ENCODE measurements around the gene SEMA4F. TPM values are rescaled to one million over a fixed set of nuclear protein-coding genes. Genes with fewer than 3 reads are reported as not detected.

Gene SEMA4F
- total RNA-seq, 2 experiments from 2014 or later = 6.8 to 7.3 TPM

- no peak overlapping the region for H3K4me3 Mint-ChIP-seq
- no peaks in the 10 kb centered on the region for H3K27me3 ChIP-seq (ENCODE audit: control insufficient read depth in 1 of 2, insufficient read depth in 2 of 2, low read length in 2 of 2)
- no peak overlapping the region for H3K27ac ChIP-seq (ENCODE audit: low read depth in 1 of 2, low read length in 2 of 2)
- no peaks in the 10 kb centered on the region for H3K9me3 Mint-ChIP-seq
- H3K27me3 Mint-ChIP-seq = no peaks in the 10 kb centered on the region
- ATAC-seq (ENCODE audit: poor library complexity) (no peak), DNase-seq (no peak)
- no peaks in the 10 kb centered on the region for H3K36me3 ChIP-seq (ENCODE audit: insufficient read depth, low read length)
- no peak overlapping the region for H3K27ac Mint-ChIP-seq
- peaks cover 3% of the 10 kb centered on the region for H3K36me3 Mint-ChIP-seq (ENCODE audit: low read depth)
- no peak for TF ChIP-seq CTCF (IDR thresholded peaks at IDR 0.05)
- no peaks in the 10 kb centered on the region for H3K4me1 Mint-ChIP-seq (ENCODE audit: low read depth)
- H3K4me1 ChIP-seq (ENCODE audit: insufficient read depth, low read length) = no peaks in the 10 kb centered on the region
- intact Hi-C loops (cut with DNase I, micrococcal nuclease) = loop anchor here (5.0 to 10.0 kb wide), 3 partner anchors 709 to 932 kb away; no protein-coding TSS in a partner anchor
- H3K9me3 ChIP-seq (ENCODE audit: control insufficient read depth in 1 of 2, insufficient read depth in 1 of 2, low read length in 2 of 2) = no peaks in the 10 kb centered on the region
- CTCF ChIA-PET = no interaction called here
- H3K4me3 ChIP-seq (ENCODE audit: low read length) = no peak overlapping the region
- POLR2A ChIA-PET = no interaction called here
These were observed 39.2 kb downstream of the SEMA4F start for GRCh38 chr2:74693213-74693612.

GRCh38 chr2:74693668-74694067 lies 39.6 kb downstream of the SEMA4F start:
- H3K27ac Mint-ChIP-seq = no peak overlapping the region
- H3K9me3 Mint-ChIP-seq = no peaks in the 10 kb centered on the region
- Histone ChIP-seq H3K27ac (ENCODE audit: low read depth in 1 of 2, low read length in 2 of 2) (no peak overlapping the region), H3K36me3 (ENCODE audit: insufficient read depth, low read length) (no peaks in the 10 kb centered on the region), H3K9me3 (ENCODE audit: control insufficient read depth in 1 of 2, insufficient read depth in 1 of 2, low read length in 2 of 2) (no peaks in the 10 kb centered on the region), H3K4me3 (ENCODE audit: low read length) (no peak overlapping the region), H3K4me1 (ENCODE audit: insufficient read depth, low read length) (no peaks in the 10 kb centered on the region), H3K27me3 (ENCODE audit: control insufficient read depth in 1 of 2, insufficient read depth in 2 of 2, low read length in 2 of 2) (no peaks in the 10 kb centered on the region)
- no peaks in the 10 kb centered on the region for H3K27me3 Mint-ChIP-seq
- CTCF ChIA-PET = no interaction called here
- no peaks in the 10 kb centered on the region for H3K4me1 Mint-ChIP-seq (ENCODE audit: low read depth)
- ATAC-seq (ENCODE audit: poor library complexity) = no peak
- H3K4me3 Mint-ChIP-seq = no peak overlapping the region
- intact Hi-C loops (cut with DNase I, micrococcal nuclease) = loop anchor here (5.0 to 10.0 kb wide), 3 partner anchors 709 to 931 kb away; no protein-coding TSS in a partner anchor
- no peak for DNase-seq
- TF ChIP-seq CTCF (IDR thresholded peaks at IDR 0.05) = no peak
- H3K36me3 Mint-ChIP-seq (ENCODE audit: low read depth) = peaks cover 3% of the 10 kb centered on the region
- POLR2A ChIA-PET = no interaction called here

- no peaks in the 10 kb centered on the region for H3K4me1 ChIP-seq (ENCODE audit: insufficient read depth, low read length)
- Mint-ChIP-seq H3K4me1 (ENCODE audit: low read depth) (no peaks in the 10 kb centered on the region), H3K4me3 (no peak overlapping the region), H3K27me3 (no peaks in the 10 kb centered on the region), H3K27ac (no peak overlapping the region), H3K9me3 (no peaks in the 10 kb centered on the region), H3K36me3 (ENCODE audit: low read depth) (peaks cover 3% of the 10 kb centered on the region)
- no peaks in the 10 kb centered on the region for H3K36me3 ChIP-seq (ENCODE audit: insufficient read depth, low read length)
- no peak for TF ChIP-seq CTCF (IDR thresholded peaks at IDR 0.05)
- POLR2A ChIA-PET = no interaction called here
- CTCF ChIA-PET = no interaction called here
- no peak for ATAC-seq (ENCODE audit: poor library complexity)
- H3K4me3 ChIP-seq (ENCODE audit: low read length) = no peak overlapping the region
- H3K27me3 ChIP-seq (ENCODE audit: control insufficient read depth in 1 of 2, insufficient read depth in 2 of 2, low read length in 2 of 2) = no peaks in the 10 kb centered on the region
- intact Hi-C loops (cut with DNase I, micrococcal nuclease) = loop anchor here (5.0 to 10.0 kb wide), 3 partner anchors 708 to 931 kb away; no protein-coding TSS in a partner anchor
- no peaks in the 10 kb centered on the region for H3K9me3 ChIP-seq (ENCODE audit: control insufficient read depth in 1 of 2, insufficient read depth in 1 of 2, low read length in 2 of 2)
- no peak overlapping the region for H3K27ac ChIP-seq (ENCODE audit: low read depth in 1 of 2, low read length in 2 of 2)
- no peak for DNase-seq
These were observed 40.2 kb downstream of the SEMA4F start for GRCh38 chr2:74694281-74694680.

Data from CD4-positive, alpha-beta T cell (primary cell).